Measurements from ENCODE around the gene SCAMP1. TPM values are rescaled to one million over a fixed set of nuclear protein-coding genes. Genes with fewer than 3 reads are reported as not detected.
A peak's percentile ranks its signal among the peaks of the same experiment; 100 is the strongest.

Gene SCAMP1
- total and polyA plus RNA-seq, 2 experiments from 2014 or later: 57.7 to 66.9 TPM

DNA sequence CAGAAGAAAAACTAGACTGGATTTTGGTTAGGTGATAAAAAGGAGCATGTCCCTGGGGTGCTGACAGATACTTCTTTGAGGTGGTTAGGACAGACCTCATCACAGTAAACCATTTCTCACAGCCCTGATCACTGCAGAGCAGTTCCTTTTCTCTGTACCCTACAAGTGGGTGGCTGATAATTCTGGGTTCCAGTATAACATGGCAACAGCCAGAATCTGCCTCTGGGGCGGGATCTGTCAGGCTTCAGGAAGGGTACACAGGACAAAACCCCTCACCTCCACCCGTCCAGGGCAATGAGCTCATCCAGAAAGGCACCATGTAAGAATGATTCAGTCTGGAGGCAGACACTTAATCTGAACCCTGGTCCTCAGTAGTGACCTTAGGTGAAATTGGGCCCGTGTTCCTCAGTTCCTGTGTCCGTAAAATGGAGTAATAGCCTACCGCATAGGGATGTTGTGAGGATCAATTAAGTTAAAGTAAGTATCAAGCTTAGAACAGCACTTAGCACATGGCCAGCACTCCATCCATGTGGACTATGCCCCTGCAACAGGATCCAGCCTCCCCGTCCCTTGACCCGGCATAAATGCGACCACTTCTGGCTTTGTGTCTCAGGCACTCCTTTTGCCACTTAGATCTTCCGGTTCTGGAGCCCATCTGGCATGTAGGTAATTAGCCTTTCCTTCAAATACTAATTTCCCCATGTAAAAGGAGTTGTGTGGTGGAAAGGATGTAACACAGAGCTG, 159.0 kb downstream of the SCAMP1 start:
- 84 to 85% methylated on average over 9 of the region's 9 CpGs for WGBS, 2 experiments (ENCODE audit: low coverage in 1 of 2, low lambda C conversion rate in 2 of 2, missing lambda C conversion rate in 2 of 2)
- in situ Hi-C loops (cut with MboI): no loop called here

DNA sequence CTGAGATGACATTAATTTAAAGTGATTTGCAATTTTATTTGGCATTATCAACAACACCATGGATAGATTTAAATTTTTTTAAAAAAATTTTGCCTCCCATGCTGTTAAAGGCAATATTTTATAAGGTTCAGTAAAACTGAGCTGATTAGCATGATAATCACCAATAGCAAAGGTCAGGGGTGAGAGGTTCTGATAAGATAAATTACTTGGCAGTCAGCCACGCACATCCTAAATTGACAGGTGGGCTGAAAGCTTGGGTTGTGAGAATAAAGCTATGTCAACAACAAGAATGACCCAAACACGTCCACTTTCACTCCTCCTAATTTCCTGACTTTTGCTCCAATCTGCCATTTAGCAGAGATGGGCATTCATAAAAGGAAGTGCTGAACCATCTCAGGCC, 161.0 kb downstream of the SCAMP1 start:
- Histone ChIP-seq H3K36me3 (ENCODE audit: low read depth) (no peaks in the 10 kb centered on the region), H3K9me3 (ENCODE audit: low read depth) (no peaks in the 10 kb centered on the region), H3K9ac (no peak overlapping the region), H3K4me1 (ENCODE audit: insufficient read depth) (peaks cover 34% of the 10 kb centered on the region), H4K20me1 (ENCODE audit: insufficient read depth) (no peaks in the 10 kb centered on the region), H3K27ac (no peak overlapping the region), H3K9me2 (ENCODE audit: insufficient read depth) (no peaks in the 10 kb centered on the region), H3K4me3 (no peak overlapping the region), H2AFZ (no peak overlapping the region), H3K27me3 (replicated peaks; ENCODE audit: insufficient read depth) (no peaks in the 10 kb centered on the region), H3F3A (ENCODE audit: insufficient read depth) (peaks cover 28% of the 10 kb centered on the region), H3K79me2 (ENCODE audit: insufficient read depth) (peaks cover 8% of the 10 kb centered on the region), H3K4me2 (ENCODE audit: unreplicated experiment) (no peak overlapping the region)
- in situ Hi-C loops (cut with MboI): no loop called here
- TF ChIP-seq EZH2phosphoT487 (IDR thresholded peaks at IDR 0.05; ENCODE audit: insufficient read depth, low read depth) (no peak), EZH2 (IDR thresholded peaks at IDR 0.05; ENCODE audit: insufficient read depth, poor library complexity, severe bottlenecking) (no peak)
- no peak for DNase-seq
- 69 to 80% methylated on average over 2 of the region's 2 CpGs for WGBS, 2 experiments (ENCODE audit: low coverage in 1 of 2, low lambda C conversion rate in 2 of 2, missing lambda C conversion rate in 2 of 2)

More for the DNA sequence above, 159.0 kb downstream of the SCAMP1 start:
- Histone ChIP-seq H3K9me3 (ENCODE audit: low read depth) (no peaks in the 10 kb centered on the region), H3K36me3 (ENCODE audit: low read depth) (no peaks in the 10 kb centered on the region), H3K9ac (peak overlapping the region; percentile 76), H3K27ac (peak overlapping the region; percentile 93), H3F3A (ENCODE audit: insufficient read depth) (peaks cover 29% of the 10 kb centered on the region), H3K4me1 (ENCODE audit: insufficient read depth) (peaks cover 33% of the 10 kb centered on the region), H3K79me2 (ENCODE audit: insufficient read depth) (peaks cover 8% of the 10 kb centered on the region), H3K9me2 (ENCODE audit: insufficient read depth) (no peaks in the 10 kb centered on the region), H3K27me3 (replicated peaks; ENCODE audit: insufficient read depth) (no peaks in the 10 kb centered on the region), H4K20me1 (ENCODE audit: insufficient read depth) (no peaks in the 10 kb centered on the region), H3K4me3 (no peak overlapping the region), H3K4me2 (ENCODE audit: unreplicated experiment) (peak overlapping the region; percentile 59), H2AFZ (peak overlapping the region; percentile 49; the same call in 1 of the 2 replicates)
- peak; percentile 29 for DNase-seq
- TF ChIP-seq EZH2 (IDR thresholded peaks at IDR 0.05; ENCODE audit: insufficient read depth, poor library complexity, severe bottlenecking) (no peak), EZH2phosphoT487 (IDR thresholded peaks at IDR 0.05; ENCODE audit: insufficient read depth, low read depth) (no peak)

- no peak overlapping the region for H3K27ac ChIP-seq
- H3K4me2 ChIP-seq (ENCODE audit: unreplicated experiment): no peak overlapping the region
- H3K9ac ChIP-seq: no peak overlapping the region
- WGBS, 2 experiments (ENCODE audit: low coverage in 1 of 2, low lambda C conversion rate in 2 of 2, missing lambda C conversion rate in 2 of 2): 86 to 91% methylated on average over 9 of the region's 9 CpGs
- H3K36me3 ChIP-seq (ENCODE audit: low read depth): no peaks in the 10 kb centered on the region
- no peaks in the 10 kb centered on the region for H4K20me1 ChIP-seq (ENCODE audit: insufficient read depth)
- in situ Hi-C loops (cut with MboI): no loop called here
- H3K9me2 ChIP-seq (ENCODE audit: insufficient read depth): no peaks in the 10 kb centered on the region
- peaks cover 44% of the 10 kb centered on the region for H3K4me1 ChIP-seq (ENCODE audit: insufficient read depth)
- H3K9me3 ChIP-seq (ENCODE audit: low read depth): no peaks in the 10 kb centered on the region
- H2AFZ ChIP-seq: no peak overlapping the region
- TF ChIP-seq EZH2 (IDR thresholded peaks at IDR 0.05; ENCODE audit: insufficient read depth, poor library complexity, severe bottlenecking): no peak
- TF ChIP-seq EZH2phosphoT487 (IDR thresholded peaks at IDR 0.05; ENCODE audit: insufficient read depth, low read depth): no peak
- no peaks in the 10 kb centered on the region for H3K27me3 ChIP-seq (replicated peaks; ENCODE audit: insufficient read depth)
- no peak for DNase-seq
- peaks cover 38% of the 10 kb centered on the region for H3F3A ChIP-seq (ENCODE audit: insufficient read depth)
- H3K4me3 ChIP-seq: no peak overlapping the region
- peaks cover 8% of the 10 kb centered on the region for H3K79me2 ChIP-seq (ENCODE audit: insufficient read depth)
Observed at GRCh38 chr5:78522476-78523260, 162.3 kb downstream of the SCAMP1 start.

DNA sequence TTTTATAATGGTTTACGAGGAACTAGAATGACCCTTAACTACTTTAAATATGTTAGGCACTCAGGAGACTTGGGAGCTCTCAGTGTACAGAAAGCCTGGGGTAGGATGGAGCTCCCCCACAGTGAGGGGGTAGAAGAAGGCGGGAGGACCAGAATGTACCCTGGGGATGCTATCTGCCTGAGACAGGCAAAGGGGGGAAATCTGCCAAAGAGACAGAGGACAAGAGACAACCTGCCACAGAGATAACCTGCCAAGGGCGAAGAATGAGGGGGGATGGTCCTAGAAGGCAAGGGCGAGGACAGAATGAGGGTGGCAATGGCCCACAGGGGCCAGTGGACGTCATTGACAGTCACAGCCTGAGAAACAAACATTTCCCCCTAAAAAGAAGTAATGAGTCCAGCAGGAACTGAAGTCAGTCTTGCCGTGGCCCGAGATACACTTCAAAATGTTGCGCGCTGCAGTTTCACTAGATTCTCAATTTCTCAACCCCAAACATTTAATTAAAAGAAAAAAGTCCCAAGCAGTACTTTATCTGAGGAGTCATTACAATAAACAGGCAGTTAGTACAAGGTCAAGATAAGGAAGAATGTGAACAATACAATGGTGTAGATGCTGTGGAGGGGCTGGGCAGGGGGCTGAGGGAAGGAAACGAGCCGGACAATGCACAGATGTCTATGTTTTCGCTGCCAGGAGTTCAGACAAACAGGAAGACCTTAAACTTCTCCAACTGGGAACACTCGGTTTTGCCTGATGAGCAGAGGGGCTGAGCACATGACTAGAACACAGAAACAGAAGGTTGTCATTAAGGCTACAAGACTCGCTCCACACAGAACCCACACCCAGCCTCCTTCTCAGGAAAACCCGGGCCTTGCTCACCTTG, 163.1 kb downstream of the SCAMP1 start:
- Histone ChIP-seq H3K9ac (no peak overlapping the region), H3F3A (ENCODE audit: insufficient read depth) (peaks cover 47% of the 10 kb centered on the region), H3K27me3 (replicated peaks; ENCODE audit: insufficient read depth) (no peaks in the 10 kb centered on the region), H3K4me3 (no peak overlapping the region), H3K79me2 (ENCODE audit: insufficient read depth) (peaks cover 8% of the 10 kb centered on the region), H3K9me2 (ENCODE audit: insufficient read depth) (no peaks in the 10 kb centered on the region), H3K4me1 (ENCODE audit: insufficient read depth) (peaks cover 44% of the 10 kb centered on the region), H3K27ac (no peak overlapping the region), H4K20me1 (ENCODE audit: insufficient read depth) (no peaks in the 10 kb centered on the region), H3K4me2 (ENCODE audit: unreplicated experiment) (no peak overlapping the region), H2AFZ (no peak overlapping the region), H3K9me3 (ENCODE audit: low read depth) (no peaks in the 10 kb centered on the region), H3K36me3 (ENCODE audit: low read depth) (no peaks in the 10 kb centered on the region)
- no peak for DNase-seq
- no peak for TF ChIP-seq EZH2phosphoT487 (IDR thresholded peaks at IDR 0.05; ENCODE audit: insufficient read depth, low read depth)
- no peak for TF ChIP-seq EZH2 (IDR thresholded peaks at IDR 0.05; ENCODE audit: insufficient read depth, poor library complexity, severe bottlenecking)
- in situ Hi-C loops (cut with MboI): no loop called here
- WGBS, 2 experiments (ENCODE audit: low coverage in 1 of 2, low lambda C conversion rate in 2 of 2, missing lambda C conversion rate in 2 of 2): 74 to 76% methylated on average over 15 of the region's 15 CpGs
